HCT116 (cell line): ENCODE measurements around the gene ZNF576.

ENCODE experiments used
- CTCF ChIP-seq, 3 experiments: fragments of 200-600 bp in 1 of 3; sonication (generic) in 1 of 3; IDR thresholded peaks in 2 of 3; conservative IDR thresholded peaks in 1 of 3; 2 replicates each; pipeline ENCODE4 v1.5.1; 2012 to 2017; ENCODE audit warnings: low read depth in 2 of 3, low read length in 2 of 3, antibody characterized with exemption in 1 of 3, borderline replicate concordance in 1 of 3, control low read depth in 1 of 3, mild to moderate bottlenecking in 1 of 3, mixed read lengths in 1 of 3, mixed run types in 1 of 3, moderate library complexity in 1 of 3; ENCODE audit not compliant: insufficient read depth in 1 of 3
- ELF1 ChIP-seq: IDR thresholded peaks from 2 replicates; pipeline ENCODE4 v1.6.1; 2012; ENCODE audit warnings: low read depth, borderline replicate concordance
- EZH2phosphoT487 ChIP-seq: fragments of 200-600 bp; IDR thresholded peaks from 2 replicates; pipeline ENCODE4 v1.6.1; 2018; ENCODE audit warnings: antibody characterized with exemption, borderline replicate concordance
- FOSL1 ChIP-seq: IDR thresholded peaks from 2 replicates; pipeline ENCODE4 v1.6.1; 2012; ENCODE audit warnings: low read depth
- MAX ChIP-seq: IDR thresholded peaks from 2 replicates; pipeline ENCODE4 v1.6.1; 2012
- POLR2A ChIP-seq: IDR thresholded peaks from 2 replicates; pipeline ENCODE4 v1.7.0; 2011; ENCODE audit warnings: borderline replicate concordance; ENCODE audit not compliant: insufficient read depth, insufficient read length; ENCODE audit errors: extremely low read depth
- POLR2AphosphoS5 ChIP-seq: IDR thresholded peaks from 2 replicates; pipeline ENCODE4 v1.6.1; 2011; ENCODE audit warnings: mild to moderate bottlenecking, low read depth, low read length, moderate library complexity
- RAD21 ChIP-seq: IDR thresholded peaks from 2 replicates; pipeline ENCODE4 v1.6.1; 2012; ENCODE audit warnings: low read depth, mild to moderate bottlenecking
- YY1 ChIP-seq: IDR thresholded peaks from 2 replicates; pipeline ENCODE4 v1.6.1; 2011; ENCODE audit warnings: low read length, low read depth, moderate library complexity, mild to moderate bottlenecking; ENCODE audit not compliant: insufficient replicate concordance; ENCODE audit errors: extremely low read depth
- ZBTB33 ChIP-seq: IDR thresholded peaks from 2 replicates; pipeline ENCODE4 v1.6.1; 2011; ENCODE audit warnings: mild to moderate bottlenecking, low read length, moderate library complexity; ENCODE audit not compliant: insufficient replicate concordance; ENCODE audit errors: extremely low read depth
- ZFX ChIP-seq: fragments of 450-650 bp; IDR thresholded peaks from 2 replicates; pipeline ENCODE4 v1.6.1; 2017

GRCh38 chr19:43582495-43582894 is 13.9 kb upstream of the ZNF576 start:
- no peak for TF ChIP-seq FOSL1
- no peak for TF ChIP-seq RAD21
- TF ChIP-seq EZH2phosphoT487, result no peak
- no peak for TF ChIP-seq YY1
- TF ChIP-seq CTCF (IDR thresholded peaks at IDR 0.05 in 2 of 3, conservative IDR thresholded peaks at IDR 0.05 in 1 of 3; ENCODE audit: borderline replicate concordance in 1 of 3, insufficient read depth in 1 of 3, low read depth in 2 of 3, low read length in 2 of 3), result no peak
- TF ChIP-seq POLR2A, result no peak
- no peak for TF ChIP-seq POLR2AphosphoS5
- TF ChIP-seq ELF1, result no peak
- no peak for TF ChIP-seq ZBTB33
- no peak for TF ChIP-seq ZFX
- TF ChIP-seq MAX, result no peak
